Head of caudate nucleus (tissue), 42 donors: ENCODE measurements around the gene NUDT7.
A peak's percentile ranks its signal among the peaks of the same experiment; 100 is the strongest.

Experiments used
- DNase-seq, 42 donors: peaks; one replicate each; pipeline versions ENCODE4 v3.0.0 to v3.0.0-alpha.2; 2020 to 2021; ENCODE audit warnings: mixed read lengths in 7 of 42
- intact Hi-C: fragments of 100-400 bp; cut with DNase I; formaldehyde crosslinking; loops from one replicate; pipeline ENCODE4 v1.15.0; 2022

The NUDT7 gene

DNA sequence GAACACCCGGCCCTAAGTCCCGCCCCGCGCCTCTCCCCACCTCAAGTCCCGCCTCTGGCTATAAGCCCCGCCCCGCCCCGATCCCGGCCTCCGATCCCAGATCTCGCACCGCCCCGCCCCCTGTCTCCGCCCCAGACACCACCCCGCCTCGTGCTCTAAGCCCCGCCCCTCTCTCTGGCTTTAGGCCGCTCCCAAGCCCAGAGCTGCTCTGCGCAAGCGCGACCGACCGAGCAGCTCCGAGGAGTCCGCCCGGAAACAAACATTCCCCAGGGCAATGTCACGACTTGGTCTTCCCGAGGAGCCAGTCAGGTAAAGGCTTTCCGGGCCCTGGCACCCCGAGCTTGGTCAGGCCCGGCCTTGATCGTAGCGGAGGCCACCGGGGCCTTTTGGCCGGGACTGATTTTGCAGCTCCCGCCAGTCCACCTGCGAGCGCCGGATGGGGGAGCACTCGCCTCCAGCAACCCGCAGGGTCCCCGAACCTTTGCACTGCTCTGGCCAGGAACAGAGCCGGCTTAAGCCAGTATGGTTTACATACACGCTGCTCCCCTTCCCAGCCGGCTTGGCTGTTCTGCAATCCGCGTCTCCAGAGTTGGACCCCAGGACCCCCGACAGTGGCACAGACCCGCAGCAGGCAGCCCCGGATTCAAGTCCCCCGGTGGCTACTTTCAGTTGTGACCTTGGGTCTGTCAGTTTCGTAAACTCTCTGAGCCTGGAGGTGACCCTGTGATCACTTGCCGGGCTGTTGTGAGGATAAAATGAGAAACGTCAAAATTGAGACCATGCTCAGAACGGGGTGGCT is at the start of gene NUDT7:
Gene NUDT7, plus strand, starts transcription at position 206 of the 799 bp plus-strand sequence. Its CDS starts 69 bp downstream, at position 275.
- intact Hi-C loops = no loop called here
- DNase-seq = peak; percentile 93 to 100 (median 99)

DNA sequence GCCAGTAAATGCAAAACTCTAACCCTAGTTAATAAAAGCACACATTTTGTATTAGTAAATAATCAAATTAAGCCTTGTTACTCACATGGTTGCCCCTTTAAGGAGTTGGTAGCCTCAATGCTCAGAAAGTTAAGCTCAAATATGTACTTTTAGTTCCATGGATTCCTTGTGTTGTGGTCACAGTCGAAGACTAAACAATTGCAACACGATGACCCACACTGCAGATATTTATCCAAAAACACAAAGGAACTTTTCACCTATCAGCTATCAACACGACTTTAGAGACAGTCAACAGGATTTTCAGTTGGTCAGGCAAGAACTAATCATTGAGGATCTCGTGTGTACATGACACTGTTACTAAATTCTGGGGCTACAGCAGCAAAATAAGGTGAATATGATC is 47.4 kb upstream of the NUDT7 start:
- intact Hi-C loops = loop anchor here (2.0 to 10.0 kb wide), 2 partner anchors 296 to 420 kb away; partner anchors contain the start of gene WWOX
- no peak for DNase-seq

DNA sequence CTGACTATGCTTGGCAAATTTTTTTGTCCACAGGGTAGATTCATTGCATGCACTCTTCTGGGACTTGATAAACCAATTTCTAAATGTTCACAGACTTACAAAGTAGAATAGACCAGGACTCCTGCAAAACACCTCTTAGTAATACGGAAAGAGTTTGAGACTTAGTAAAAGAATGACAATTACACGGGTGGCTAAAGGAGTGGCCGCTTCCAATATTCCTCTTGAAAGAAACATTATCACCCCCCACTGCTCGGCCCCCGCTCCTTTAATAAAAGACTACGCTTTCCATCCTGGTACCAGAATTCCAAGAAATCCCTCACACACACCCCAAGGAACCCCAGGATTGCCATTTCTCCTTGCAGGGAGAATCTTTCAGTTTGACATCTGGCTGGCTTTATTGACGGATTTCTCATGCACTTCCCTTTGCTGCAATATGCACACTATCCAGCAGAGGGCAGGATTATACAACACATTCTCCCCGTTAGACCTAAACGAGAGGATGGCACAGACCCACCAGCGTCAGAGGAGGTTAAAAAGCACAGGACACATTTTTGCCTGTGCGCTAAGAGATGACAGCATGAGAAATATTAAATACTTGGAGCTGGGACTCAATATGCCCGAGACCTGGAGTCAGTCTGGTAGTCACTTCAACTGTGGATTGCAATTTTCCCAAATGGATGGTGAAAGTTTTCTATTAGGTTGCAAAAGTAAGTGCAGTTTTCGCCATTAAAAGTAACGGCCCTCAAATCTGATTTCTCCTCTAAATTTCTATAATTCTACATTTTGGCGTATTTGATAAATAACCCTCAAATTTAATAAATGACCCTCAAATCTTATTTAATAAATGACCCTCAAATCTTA is 46.6 kb upstream of the NUDT7 start:
- DNase-seq = peak in 41 of 42 donors; percentile 11 to 91 (median 74)
- intact Hi-C loops = loop anchor here (2.0 to 10.0 kb wide), 2 partner anchors 295 to 419 kb away; partner anchors contain the start of gene WWOX

DNA sequence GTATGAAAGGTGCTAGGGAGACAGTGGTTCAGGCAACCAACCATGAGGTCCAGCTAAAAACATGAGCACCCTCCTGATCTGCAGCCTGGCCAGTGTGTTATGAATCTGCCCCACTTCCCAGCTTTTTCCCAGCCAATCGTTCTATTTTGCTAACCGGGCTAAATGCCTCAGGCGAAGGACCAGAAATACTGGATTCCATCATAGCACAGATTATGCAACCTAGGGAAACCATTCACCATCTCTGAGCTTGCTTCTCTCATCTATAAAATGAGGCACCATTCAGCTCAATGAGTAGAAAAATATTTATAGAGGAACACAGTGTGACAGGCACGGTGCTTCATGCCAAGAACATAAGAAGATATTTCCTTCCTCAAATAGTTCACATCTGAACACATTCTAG is 45.2 kb upstream of the NUDT7 start:
- DNase-seq = no peak
- intact Hi-C loops = loop anchor here (10.0 kb wide), 1 partner anchor 418 kb away; the partner anchor contains the start of gene WWOX

DNA sequence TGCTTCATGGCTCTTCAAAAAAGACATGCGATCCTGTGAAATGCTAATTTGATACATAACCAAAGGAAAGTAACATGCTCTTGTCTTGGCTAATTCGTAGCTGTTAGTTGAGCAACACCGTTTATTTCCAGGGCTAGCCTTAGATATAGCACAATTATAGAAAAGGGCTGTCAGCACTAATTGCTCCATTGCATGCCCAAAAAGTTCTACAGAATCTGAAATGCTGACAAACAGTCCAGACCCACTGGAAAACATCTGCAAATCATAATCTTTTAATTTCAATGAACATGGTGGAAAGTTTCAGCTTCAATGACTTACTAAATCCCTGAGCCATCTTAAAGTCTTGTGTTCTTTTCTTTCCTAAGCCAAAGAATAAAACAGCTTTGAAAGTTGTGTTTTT is 42.9 kb upstream of the NUDT7 start:
- intact Hi-C loops = loop anchor here (10.0 kb wide), 1 partner anchor 415 kb away; the partner anchor contains the start of gene WWOX
- no peak for DNase-seq

DNA sequence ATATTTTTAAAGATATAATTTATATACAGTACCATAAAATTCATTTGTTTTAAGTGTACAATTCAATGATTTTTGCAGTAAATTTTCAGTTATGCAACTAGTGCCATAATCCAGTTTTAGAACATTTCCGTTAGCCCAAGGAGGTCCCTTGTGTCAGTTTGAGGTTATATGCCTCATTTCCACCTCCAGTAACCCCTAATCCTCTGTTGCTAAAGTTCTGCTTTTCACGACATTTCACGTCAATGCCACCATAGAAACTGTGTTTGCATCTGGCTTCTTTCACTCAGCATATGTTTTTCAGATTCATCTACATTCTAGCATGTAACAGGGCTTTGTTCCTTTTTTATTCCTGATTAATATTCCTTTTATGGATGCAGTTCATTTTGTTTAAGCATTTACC is 42.4 kb upstream of the NUDT7 start:
- intact Hi-C loops = loop anchor here (10.0 kb wide), 1 partner anchor 415 kb away; the partner anchor contains the start of gene WWOX
- DNase-seq = no peak

DNA sequence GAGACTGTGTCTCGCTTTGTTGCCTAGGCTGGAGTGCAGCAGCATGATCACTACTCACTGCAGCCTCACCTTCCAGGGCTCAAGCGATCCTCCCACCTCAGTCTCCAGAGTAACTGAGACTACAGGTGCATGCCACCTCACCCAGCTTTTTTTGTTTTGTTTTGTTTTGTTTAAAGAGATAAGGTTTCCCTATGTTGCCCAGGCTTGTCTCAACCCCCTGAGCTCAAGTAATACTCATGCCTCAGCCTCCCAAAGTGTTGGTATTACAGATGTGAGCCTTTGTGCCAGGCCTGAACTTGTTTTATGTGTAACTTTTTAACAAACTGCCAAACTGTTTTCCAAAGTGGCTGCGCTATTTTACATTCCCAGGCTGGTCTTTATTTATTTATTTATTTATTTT is 41.8 kb upstream of the NUDT7 start:
- intact Hi-C loops = no loop called here
- DNase-seq = no peak

DNA sequence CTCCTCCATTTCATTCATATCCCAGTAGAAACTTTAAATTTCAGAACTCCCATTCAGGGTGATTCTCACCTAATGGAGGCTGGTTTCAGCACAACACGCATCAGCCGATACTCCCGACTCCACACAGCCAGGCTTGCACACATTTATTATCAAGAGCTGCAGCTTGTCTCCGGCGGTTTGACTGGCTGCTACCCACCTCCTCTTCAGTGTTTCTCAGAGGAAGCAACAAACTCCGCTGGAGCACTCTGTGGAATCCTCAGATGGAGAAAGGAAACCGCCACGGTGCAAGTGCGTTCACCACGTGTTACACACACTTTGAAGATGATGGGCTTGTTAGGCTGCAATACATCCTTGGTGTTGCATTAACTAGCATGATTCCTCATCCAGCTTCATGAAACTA is 39.7 kb upstream of the NUDT7 start:
- DNase-seq = peak in 22 of 42 donors; percentile 7 to 71 (median 20)
- intact Hi-C loops = no loop called here

DNA sequence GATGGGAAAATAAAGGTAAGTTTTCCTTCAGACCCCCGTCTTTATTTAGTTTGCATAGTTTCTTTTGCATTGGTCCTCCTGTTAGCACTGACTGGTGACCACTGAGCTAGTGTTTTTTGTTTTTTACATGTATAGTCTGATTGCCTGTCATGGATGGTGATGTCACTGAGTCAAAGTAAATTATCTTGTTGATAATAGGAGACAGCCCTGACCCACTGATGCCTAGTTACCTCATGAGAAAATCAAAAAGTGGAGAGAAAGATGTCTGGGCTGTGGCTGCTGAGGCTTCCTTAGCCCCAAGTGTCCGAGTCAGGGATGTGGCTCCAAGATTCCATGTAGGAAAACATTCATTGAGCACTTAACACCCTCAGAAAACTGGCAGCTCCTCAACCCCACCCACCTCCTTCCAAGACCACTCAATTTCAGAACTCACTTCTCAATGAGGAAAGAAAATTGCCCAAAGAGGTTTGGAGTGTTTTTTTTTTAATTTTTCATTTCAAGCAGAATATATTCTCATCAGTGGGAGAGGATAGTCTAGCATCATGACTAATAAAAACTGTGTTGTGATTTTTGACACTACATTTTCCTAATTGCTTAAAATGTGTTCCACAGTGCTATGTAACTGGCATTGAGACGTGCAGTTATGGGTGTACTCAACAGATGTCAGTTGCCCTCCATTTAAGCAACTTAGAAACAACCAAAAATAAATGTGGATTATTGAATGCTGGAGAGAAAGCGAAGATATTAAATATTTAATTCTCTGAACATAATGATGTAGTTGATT is 38.7 kb upstream of the NUDT7 start:
- DNase-seq = no peak

DNA sequence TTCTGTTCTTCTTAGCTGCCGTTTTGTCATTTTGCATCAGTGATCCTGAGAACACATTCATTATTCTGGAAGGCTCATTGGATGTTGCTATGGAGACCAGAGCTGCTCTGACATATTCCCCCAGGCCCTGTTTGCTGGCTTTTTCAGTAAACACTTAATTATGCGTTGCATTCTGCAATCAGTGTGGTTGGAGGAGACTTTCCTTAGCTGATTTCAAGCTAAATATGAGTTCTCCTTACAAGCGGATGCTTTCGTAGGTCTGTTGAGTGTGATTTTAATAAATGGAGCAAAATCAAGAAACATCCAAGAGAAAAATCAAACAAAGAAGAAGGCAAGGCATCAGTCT is 38.2 kb upstream of the NUDT7 start:
- intact Hi-C loops = no loop called here
- peak in 3 of 42 donors; percentile 6 to 39 (median 15) for DNase-seq

More for the DNA sequence above, 38.7 kb upstream of the NUDT7 start:
- intact Hi-C loops = no loop called here

DNA sequence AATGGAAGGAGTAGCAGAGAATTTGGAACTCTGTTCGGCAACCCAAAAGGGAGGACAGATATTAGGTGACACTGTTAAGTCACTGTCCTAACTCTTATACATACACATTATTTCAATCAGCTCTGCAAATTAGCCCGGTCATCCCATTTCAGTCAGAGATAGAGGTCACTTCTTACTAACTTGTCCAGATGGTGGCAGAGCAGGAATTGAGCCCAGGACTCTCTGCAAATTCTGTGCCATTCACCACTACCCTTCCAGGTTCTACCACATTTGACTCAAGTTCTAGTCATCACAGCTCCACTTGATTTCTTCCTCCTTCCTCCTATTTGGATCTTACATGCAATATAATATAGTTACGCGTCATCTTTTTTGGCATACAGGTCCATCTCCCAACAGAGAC is 35.9 kb upstream of the NUDT7 start:
- no peak for DNase-seq
- intact Hi-C loops = no loop called here

DNA sequence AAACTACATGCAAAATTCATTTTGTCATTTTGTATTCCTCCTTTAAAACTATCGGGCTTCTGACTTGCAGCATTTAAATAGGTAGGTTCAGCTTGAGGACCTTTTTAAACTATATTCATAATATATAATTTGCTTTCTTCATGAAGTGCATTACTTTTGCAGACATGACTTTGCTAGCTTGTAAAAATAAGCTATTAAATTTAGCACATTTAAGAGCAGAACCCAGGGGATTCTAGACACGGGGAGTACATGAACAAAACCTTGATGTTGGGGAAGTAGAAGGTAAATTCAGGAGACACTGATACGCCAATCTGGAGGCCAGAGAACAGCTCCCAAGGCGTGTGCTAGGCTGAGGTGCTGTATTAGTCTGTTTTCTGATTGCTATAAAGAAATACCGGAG is 32.3 kb upstream of the NUDT7 start:
- no peak for DNase-seq
- intact Hi-C loops = no loop called here

DNA sequence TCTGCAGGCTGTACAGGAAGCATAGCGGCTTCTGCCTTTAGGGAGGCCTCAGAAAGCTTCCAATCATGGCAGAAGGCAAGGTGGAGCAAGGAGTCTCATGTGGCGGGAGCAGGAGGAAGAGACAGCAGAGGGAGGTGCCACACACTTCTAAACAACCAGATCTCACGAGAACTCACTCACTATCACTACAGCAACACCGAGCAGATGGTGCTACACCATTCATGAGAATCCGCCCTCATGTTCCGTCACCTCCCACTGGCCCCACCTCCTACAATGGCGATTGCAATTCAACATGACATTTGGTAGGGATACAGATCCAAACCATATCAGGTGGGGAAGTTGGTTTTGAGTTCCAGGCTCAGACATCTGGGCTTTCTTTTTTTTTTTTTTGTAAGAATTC is 31.9 kb upstream of the NUDT7 start:
- intact Hi-C loops = no loop called here
- DNase-seq = peak in 16 of 42 donors; percentile 6 to 62 (median 23)

DNA sequence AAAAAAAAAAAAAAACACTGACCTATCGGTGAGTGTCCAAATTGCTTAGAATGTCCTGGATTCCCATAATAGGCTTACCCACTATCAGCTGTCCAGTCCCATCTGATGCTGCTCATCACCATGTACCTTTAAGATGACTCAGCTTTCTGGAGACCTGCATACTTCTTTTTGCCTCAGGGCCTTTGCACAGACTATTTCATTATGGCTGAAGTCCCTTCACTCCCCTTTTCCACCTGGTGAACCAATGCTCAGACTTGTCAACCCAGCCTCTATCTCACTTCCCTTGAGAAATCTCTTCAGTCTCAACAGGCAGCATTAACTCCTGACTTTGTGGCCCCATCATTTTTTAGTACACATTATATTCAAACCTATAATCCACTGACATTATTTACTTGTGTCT is 29.7 kb upstream of the NUDT7 start:
- DNase-seq = no peak
- intact Hi-C loops = no loop called here

DNA sequence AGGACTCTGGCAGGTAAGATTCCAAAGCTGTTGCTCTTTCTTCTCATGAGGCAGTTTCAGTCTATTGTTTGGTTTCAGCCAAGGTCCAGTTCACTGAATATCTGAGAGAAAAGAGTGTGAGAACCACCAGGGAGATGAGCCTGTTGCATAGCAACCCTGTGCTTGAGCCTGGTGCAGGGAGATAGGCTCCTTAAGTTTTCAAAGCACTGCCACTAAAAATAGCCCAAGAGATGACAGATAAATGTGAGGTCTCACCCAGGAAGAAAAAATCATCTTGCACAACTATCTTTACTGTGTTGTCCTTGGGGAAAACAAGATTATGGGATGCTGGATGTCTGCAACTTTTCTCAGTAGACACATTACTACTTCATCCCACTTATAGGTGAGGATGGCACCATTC is 26.2 kb upstream of the NUDT7 start:
- peak in 16 of 42 donors; percentile 11 to 72 (median 22) for DNase-seq
- intact Hi-C loops = no loop called here

DNA sequence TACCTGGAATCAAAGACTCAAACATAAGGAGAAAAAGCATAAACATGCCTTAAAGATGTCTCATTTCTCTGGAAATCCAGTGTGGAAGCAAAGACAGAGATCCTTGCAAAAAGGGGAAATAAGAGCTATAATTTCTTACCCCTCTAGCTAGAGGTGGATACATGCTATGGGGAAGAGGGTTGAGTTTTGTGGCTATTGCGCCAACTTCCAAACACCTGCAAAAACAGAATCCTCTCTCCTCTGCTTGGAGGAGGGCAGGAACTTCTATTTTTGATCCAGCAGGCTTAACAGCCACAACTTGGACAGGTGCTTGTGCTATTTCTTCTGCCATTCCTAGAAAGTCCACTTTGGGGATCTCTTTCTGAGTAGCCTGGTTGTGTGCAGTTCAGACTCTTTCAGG is 21.5 kb upstream of the NUDT7 start:
- intact Hi-C loops = no loop called here
- DNase-seq = no peak

DNA sequence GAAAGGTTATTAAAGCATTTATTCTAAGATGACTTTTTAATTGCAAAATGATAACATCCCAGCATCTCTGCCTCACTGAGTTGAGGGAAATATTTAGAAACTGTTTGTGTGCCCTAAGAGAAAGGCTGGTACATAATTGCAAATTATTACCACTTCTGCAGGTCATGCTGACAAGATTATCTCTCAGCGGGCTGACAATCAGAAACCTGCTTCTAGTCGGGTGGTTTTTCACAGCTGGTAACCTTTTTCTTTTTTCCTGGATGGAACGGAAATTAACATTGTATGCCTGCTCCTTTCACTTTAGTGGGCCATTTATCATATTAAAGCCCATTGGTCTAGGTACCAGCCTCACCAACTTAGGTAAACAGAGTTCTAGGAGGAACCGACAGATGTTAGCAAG is 17.0 kb upstream of the NUDT7 start:
- intact Hi-C loops = no loop called here

DNA sequence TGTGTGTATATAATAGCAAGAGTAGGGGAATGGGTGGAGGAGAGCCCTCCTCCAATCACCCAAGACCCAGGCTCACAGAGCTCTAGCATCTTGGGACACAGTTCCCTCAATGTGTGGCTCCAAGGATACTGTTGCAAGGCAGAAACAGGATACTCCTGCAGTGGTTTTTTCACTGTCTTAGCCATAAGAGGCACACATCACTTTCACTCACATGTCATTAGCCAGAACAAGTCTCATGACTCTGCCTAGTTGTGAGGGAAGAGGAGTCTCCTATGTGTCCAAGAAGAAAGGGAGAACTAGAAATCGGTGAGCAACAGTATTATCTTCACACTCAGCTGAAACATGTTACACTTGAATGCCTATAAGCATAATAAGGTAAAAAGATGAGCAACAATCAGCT is 11.1 kb upstream of the NUDT7 start:
- intact Hi-C loops = no loop called here
- DNase-seq = no peak

More for the DNA sequence above, 17.0 kb upstream of the NUDT7 start:
- DNase-seq = no peak

DNA sequence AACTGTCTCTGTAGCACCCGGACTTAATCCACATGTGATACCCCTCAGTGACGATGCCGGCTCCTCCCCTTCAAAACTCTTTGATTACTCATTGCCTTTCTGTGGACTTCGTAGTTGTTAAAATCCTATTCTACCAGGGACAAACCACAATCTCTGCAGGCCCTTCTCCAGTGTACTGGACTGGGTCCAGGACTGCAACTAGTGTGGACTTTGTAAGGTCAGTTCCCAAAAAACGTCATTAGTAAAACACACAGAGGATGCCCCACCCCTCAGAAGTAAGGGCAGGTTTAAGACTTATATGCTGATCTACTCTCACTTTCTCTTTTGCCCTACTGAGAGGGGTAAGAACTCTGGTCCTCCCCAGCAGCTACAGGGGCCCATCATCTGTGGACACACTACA is 10.5 kb upstream of the NUDT7 start:
- intact Hi-C loops = no loop called here
- no peak for DNase-seq
